GM23338 (cell line): ENCODE data around the gene SLC2A13.

Experiments used
- CREB1 ChIP-seq: fragments of 250-450 bp; sonication (Bioruptor Pico); IDR thresholded peaks from 2 replicates; pipeline ENCODE4 v1.5.0; 2020; ENCODE audit warnings: low read depth, mild to moderate bottlenecking, moderate library complexity
- CTCF ChIP-seq, 2 experiments: fragments of 200-600 bp in 1 of 2; sonication (generic) in 1 of 2; conservative IDR thresholded peaks; 2 replicates each; pipeline versions ENCODE4 v1.5.1 to v1.6.1; 2016 to 2017; ENCODE audit warnings: antibody characterized with exemption in 2 of 2, low read depth in 2 of 2, mild to moderate bottlenecking in 2 of 2, moderate library complexity in 1 of 2
- EZH2 ChIP-seq: fragments of 200-600 bp; sonication (generic); IDR thresholded peaks from one replicate; pipeline ENCODE4 v1.8.0; 2017; ENCODE audit warnings: antibody characterized with exemption, mild to moderate bottlenecking, low read depth; ENCODE audit not compliant: unreplicated experiment
- EZH2phosphoT487 ChIP-seq: fragments of 200-600 bp; sonication (generic); IDR thresholded peaks from one replicate; pipeline ENCODE4 v1.8.1; 2018; ENCODE audit warnings: antibody characterized with exemption; ENCODE audit not compliant: unreplicated experiment
- JUNB ChIP-seq: IDR thresholded peaks from one replicate; pipeline ENCODE4 v1.6.1; 2016; ENCODE audit warnings: antibody characterized with exemption; ENCODE audit not compliant: unreplicated experiment
- NANOG ChIP-seq: IDR thresholded peaks from 2 replicates; pipeline ENCODE4 v1.6.1; 2016; ENCODE audit warnings: antibody characterized with exemption, borderline replicate concordance
- POLR2AphosphoS5 ChIP-seq: IDR thresholded peaks from 2 replicates; pipeline ENCODE4 v1.6.1; 2016; ENCODE audit warnings: antibody characterized with exemption, low read depth
- STAT1 ChIP-seq: IDR thresholded peaks from one replicate; pipeline ENCODE4 v1.6.1; 2016; ENCODE audit warnings: antibody characterized with exemption; ENCODE audit not compliant: unreplicated experiment
- ZNF114 ChIP-seq: fragments of 250-450 bp; sonication (Bioruptor Pico); IDR thresholded peaks from 2 replicates; pipeline ENCODE4 v1.5.0; 2020; ENCODE audit warnings: mild to moderate bottlenecking, moderate library complexity
- ZNF331 ChIP-seq: fragments of 250-450 bp; sonication (Bioruptor Pico); IDR thresholded peaks from 2 replicates; pipeline ENCODE4 v1.5.0; 2020; ENCODE audit warnings: low read depth, mild to moderate bottlenecking, moderate library complexity
- ZNF462 ChIP-seq: fragments of 250-450 bp; sonication (Bioruptor Pico); IDR thresholded peaks from 2 replicates; pipeline ENCODE4 v1.5.0; 2020; ENCODE audit warnings: mild to moderate bottlenecking, moderate library complexity
- TF ChIP-seq, protein P1 (sequence below): IDR thresholded peaks from one replicate; pipeline ENCODE4 v1.6.1; 2018; ENCODE audit warnings: antibody characterized with exemption; ENCODE audit not compliant: unreplicated experiment
- TF ChIP-seq, protein P2 (sequence below): IDR thresholded peaks from 2 replicates; pipeline ENCODE4 v1.6.1; 2016; ENCODE audit warnings: antibody characterized with exemption

GRCh38 chr12:40038619-40039018 lies 67.3 kb downstream of the SLC2A13 start:
- TF ChIP-seq CTCF (conservative IDR thresholded peaks at IDR 0.05; ENCODE audit: low read depth in 2 of 2) (no peak), EZH2 (no peak), POLR2AphosphoS5 (no peak), EZH2phosphoT487 (no peak), ZNF462 (CRISPR knock-in tag) (no peak), JUNB (no peak), CREB1 (no peak), ZNF331 (CRISPR knock-in tag) (no peak), ZNF114 (no peak), NANOG (no peak), STAT1 (no peak)
- TF ChIP-seq, protein P1, sequence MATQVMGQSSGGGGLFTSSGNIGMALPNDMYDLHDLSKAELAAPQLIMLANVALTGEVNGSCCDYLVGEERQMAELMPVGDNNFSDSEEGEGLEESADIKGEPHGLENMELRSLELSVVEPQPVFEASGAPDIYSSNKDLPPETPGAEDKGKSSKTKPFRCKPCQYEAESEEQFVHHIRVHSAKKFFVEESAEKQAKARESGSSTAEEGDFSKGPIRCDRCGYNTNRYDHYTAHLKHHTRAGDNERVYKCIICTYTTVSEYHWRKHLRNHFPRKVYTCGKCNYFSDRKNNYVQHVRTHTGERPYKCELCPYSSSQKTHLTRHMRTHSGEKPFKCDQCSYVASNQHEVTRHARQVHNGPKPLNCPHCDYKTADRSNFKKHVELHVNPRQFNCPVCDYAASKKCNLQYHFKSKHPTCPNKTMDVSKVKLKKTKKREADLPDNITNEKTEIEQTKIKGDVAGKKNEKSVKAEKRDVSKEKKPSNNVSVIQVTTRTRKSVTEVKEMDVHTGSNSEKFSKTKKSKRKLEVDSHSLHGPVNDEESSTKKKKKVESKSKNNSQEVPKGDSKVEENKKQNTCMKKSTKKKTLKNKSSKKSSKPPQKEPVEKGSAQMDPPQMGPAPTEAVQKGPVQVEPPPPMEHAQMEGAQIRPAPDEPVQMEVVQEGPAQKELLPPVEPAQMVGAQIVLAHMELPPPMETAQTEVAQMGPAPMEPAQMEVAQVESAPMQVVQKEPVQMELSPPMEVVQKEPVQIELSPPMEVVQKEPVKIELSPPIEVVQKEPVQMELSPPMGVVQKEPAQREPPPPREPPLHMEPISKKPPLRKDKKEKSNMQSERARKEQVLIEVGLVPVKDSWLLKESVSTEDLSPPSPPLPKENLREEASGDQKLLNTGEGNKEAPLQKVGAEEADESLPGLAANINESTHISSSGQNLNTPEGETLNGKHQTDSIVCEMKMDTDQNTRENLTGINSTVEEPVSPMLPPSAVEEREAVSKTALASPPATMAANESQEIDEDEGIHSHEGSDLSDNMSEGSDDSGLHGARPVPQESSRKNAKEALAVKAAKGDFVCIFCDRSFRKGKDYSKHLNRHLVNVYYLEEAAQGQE, result no peak
- TF ChIP-seq, protein P2, sequence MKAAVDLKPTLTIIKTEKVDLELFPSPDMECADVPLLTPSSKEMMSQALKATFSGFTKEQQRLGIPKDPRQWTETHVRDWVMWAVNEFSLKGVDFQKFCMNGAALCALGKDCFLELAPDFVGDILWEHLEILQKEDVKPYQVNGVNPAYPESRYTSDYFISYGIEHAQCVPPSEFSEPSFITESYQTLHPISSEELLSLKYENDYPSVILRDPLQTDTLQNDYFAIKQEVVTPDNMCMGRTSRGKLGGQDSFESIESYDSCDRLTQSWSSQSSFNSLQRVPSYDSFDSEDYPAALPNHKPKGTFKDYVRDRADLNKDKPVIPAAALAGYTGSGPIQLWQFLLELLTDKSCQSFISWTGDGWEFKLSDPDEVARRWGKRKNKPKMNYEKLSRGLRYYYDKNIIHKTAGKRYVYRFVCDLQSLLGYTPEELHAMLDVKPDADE, result no peak
